K562 (cell line): ENCODE results near the gene YARS1. TPM values are rescaled to one million over a fixed set of nuclear protein-coding genes. Genes with fewer than 3 reads are reported as not detected.

Experiments
- ELF1 ChIP-seq: fragments of 200-800 bp; sonication (Bioruptor generic); IDR thresholded peaks from 2 replicates; pipeline ENCODE4 v1.6.1; 2016; ENCODE audit warnings: missing genetic modification characterization, missing compliant biosample characterization
- ETV5 ChIP-seq: sonication (generic); formaldehyde crosslinking; IDR thresholded peaks from 2 replicates; pipeline ENCODE4 v1.4.0; 2020; ENCODE audit warnings: low read depth, mild to moderate bottlenecking, missing genetic modification reagents
- FOXJ2 ChIP-seq: fragments of 200-800 bp; sonication (Bioruptor generic); IDR thresholded peaks from 2 replicates; pipeline ENCODE4 v1.6.1; 2016; ENCODE audit warnings: missing genetic modification characterization, missing compliant biosample characterization
- HINFP ChIP-seq: fragments of 450-650 bp; conservative IDR thresholded peaks from 2 replicates; pipeline ENCODE4 v1.6.1; 2016; ENCODE audit warnings: missing genetic modification characterization, low read depth, mild to moderate bottlenecking, control low read depth, missing compliant biosample characterization
- KDM4B ChIP-seq, 2 experiments: fragments of 450-650 bp in 1 of 2; sonication (generic) in 1 of 2; IDR thresholded peaks; 2 replicates each; pipeline ENCODE4 v1.6.1; 2016 to 2017; ENCODE audit warnings: borderline replicate concordance in 2 of 2, antibody characterized with exemption in 1 of 2, low read depth in 1 of 2, mild to moderate bottlenecking in 1 of 2
- KLF10 ChIP-seq: fragments of 250-450 bp; sonication (Bioruptor Pico); IDR thresholded peaks from 2 replicates; pipeline ENCODE4 v1.6.1; 2021; ENCODE audit warnings: matching md5 sums
- MCM3 ChIP-seq: fragments of 450-650 bp; IDR thresholded peaks from 2 replicates; pipeline ENCODE4 v1.6.1; 2016
- NFXL1 ChIP-seq: fragments of 450-650 bp; formaldehyde crosslinking; IDR thresholded peaks from 2 replicates; pipeline ENCODE4 v1.4.0; 2021; ENCODE audit warnings: mild to moderate bottlenecking
- NUFIP1 ChIP-seq: fragments of 450-650 bp; IDR thresholded peaks from 2 replicates; pipeline ENCODE4 v1.6.1; 2018; ENCODE audit not compliant: partially characterized antibody
- PPARD ChIP-seq: fragments of 250-450 bp; sonication (Bioruptor Pico); IDR thresholded peaks from 2 replicates; pipeline ENCODE4 v1.8.0; 2022; ENCODE audit warnings: inconsistent platforms, mild to moderate bottlenecking, moderate library complexity
- STAT6 ChIP-seq: sonication (generic); formaldehyde crosslinking; IDR thresholded peaks from 2 replicates; pipeline ENCODE4 v1.8.1; 2023; ENCODE audit warnings: mild to moderate bottlenecking, missing genetic modification reagents
- TOE1 ChIP-seq, 2 experiments: fragments of 450-650 bp in 1 of 2; sonication (generic) in 1 of 2; formaldehyde crosslinking in 1 of 2; IDR thresholded peaks; 2 replicates each; pipeline versions ENCODE4 v1.7.1 to v1.8.0; 2016 to 2022; ENCODE audit warnings: borderline replicate concordance in 2 of 2, mild to moderate bottlenecking in 2 of 2, antibody characterized with exemption in 1 of 2, inconsistent platforms in 1 of 2, low read depth in 1 of 2, missing genetic modification reagents in 1 of 2, moderate library complexity in 1 of 2
- TRIM25 ChIP-seq: fragments of 450-650 bp; IDR thresholded peaks from 2 replicates; pipeline ENCODE4 v1.7.0; 2016; ENCODE audit warnings: borderline replicate concordance
- ZC3H11A ChIP-seq: IDR thresholded peaks from 2 replicates; pipeline ENCODE4 v1.6.1; 2012; ENCODE audit warnings: low read depth, low read length, improper control_type of control experiment
- ZNF134 ChIP-seq: fragments of 250-450 bp; sonication (Bioruptor Pico); conservative IDR thresholded peaks from 2 replicates; pipeline ENCODE4 v1.4.0; 2020
- ZNF274 ChIP-seq: IDR thresholded peaks from 2 replicates; pipeline ENCODE4 v1.6.1; 2011; ENCODE audit warnings: low read depth, mild to moderate bottlenecking, low read length, moderate library complexity, borderline replicate concordance
- ZNF507 ChIP-seq: conservative IDR thresholded peaks from 2 replicates; pipeline ENCODE4 v1.6.1; 2017; ENCODE audit warnings: missing genetic modification characterization, missing compliant biosample characterization
- polyA plus RNA-seq, 8 experiments: library from polyadenylated mRNA; depleted of rRNA in 4 of 8; stranded (reverse) in 5 of 8; unstranded in 3 of 8; fragments of >200 nt; fragmentation: Nextera tagmentation in 2 of 8; fragmentation: Illumina TruSeq in 1 of 8; extraction: Ambion mirVana in 2 of 8; extraction: Trizol in 1 of 8; gene quantifications; 2 replicates each; pipeline versions ENCODE4 v1.2.1 to v1.2.3, GENCODE V29; 2011 to 2014; ENCODE audit warnings: inconsistent platforms in 1 of 8, missing spikeins in 1 of 8
- total RNA-seq, 7 experiments: library from RNA; depleted of rRNA in 6 of 7; stranded (reverse); fragments of >200 nt in 6 of 7; fragmentation: Illumina TruSeq in 2 of 7; extraction: Trizol in 2 of 7; gene quantifications; 2 replicates each; pipeline versions ENCODE4 v1.2.1 to v1.2.3, GENCODE V29; 2011 to 2021; ENCODE audit warnings: low replicate concordance in 1 of 7
- TF ChIP-seq, protein P1 (sequence below), 2 experiments: fragments of 450-650 bp in 1 of 2; sonication (generic) in 1 of 2; formaldehyde crosslinking in 1 of 2; IDR thresholded peaks in 1 of 2; conservative IDR thresholded peaks in 1 of 2; 2 replicates each; pipeline versions ENCODE4 v1.6.1 to v1.8.1; 2016 to 2023; ENCODE audit warnings: mild to moderate bottlenecking in 2 of 2, moderate library complexity in 2 of 2, inconsistent platforms in 1 of 2, missing genetic modification reagents in 1 of 2
- TF ChIP-seq, protein P2 (sequence below): fragments of 450-650 bp; formaldehyde crosslinking; IDR thresholded peaks from 2 replicates; pipeline ENCODE4 v1.4.0; 2020; ENCODE audit warnings: mild to moderate bottlenecking

Gene YARS1
- total and polyA plus RNA-seq, 9 of the 15 experiments (the other 6 are each of a cell fraction or from before 2014, with no cell fraction given): 66.2 to 336 (median 201) TPM

GRCh38 chr1:32773018-32773763 lies 44.0 kb downstream of the YARS1 start (continued):
- TF ChIP-seq HINFP (no peak), ZNF134 (CRISPR knock-in tag) (no peak), ZNF507 (tag) (no peak), ZC3H11A (no peak), TOE1 (IDR thresholded peaks at IDR 0.05; ENCODE audit: borderline replicate concordance) (no peak), TOE1 (CRISPR knock-in tag; IDR thresholded peaks at IDR 0.05; ENCODE audit: borderline replicate concordance, low read depth) (no peak), MCM3 (no peak), KLF10 (no peak), ETV5 (CRISPR knock-in tag) (no peak), ZNF274 (no peak), KDM4B (IDR thresholded peaks at IDR 0.05; ENCODE audit: borderline replicate concordance in 2 of 2, low read depth in 1 of 2) (no peak), NUFIP1 (no peak), NFXL1 (no peak; the same call in 1 of the 2 replicates), STAT6 (CRISPR knock-in tag) (no peak), FOXJ2 (no peak), PPARD (CRISPR knock-in tag) (no peak), TRIM25 (no peak), ELF1 (tag) (no peak)
- TF ChIP-seq, protein P1, sequence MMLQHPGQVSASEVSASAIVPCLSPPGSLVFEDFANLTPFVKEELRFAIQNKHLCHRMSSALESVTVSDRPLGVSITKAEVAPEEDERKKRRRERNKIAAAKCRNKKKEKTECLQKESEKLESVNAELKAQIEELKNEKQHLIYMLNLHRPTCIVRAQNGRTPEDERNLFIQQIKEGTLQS (IDR thresholded peaks at IDR 0.05): no peak
- TF ChIP-seq, protein P1 (CRISPR knock-in tag; conservative IDR thresholded peaks at IDR 0.05): no peak
- TF ChIP-seq, protein P2, sequence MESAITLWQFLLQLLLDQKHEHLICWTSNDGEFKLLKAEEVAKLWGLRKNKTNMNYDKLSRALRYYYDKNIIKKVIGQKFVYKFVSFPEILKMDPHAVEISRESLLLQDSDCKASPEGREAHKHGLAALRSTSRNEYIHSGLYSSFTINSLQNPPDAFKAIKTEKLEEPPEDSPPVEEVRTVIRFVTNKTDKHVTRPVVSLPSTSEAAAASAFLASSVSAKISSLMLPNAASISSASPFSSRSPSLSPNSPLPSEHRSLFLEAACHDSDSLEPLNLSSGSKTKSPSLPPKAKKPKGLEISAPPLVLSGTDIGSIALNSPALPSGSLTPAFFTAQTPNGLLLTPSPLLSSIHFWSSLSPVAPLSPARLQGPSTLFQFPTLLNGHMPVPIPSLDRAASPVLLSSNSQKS (CRISPR knock-in tag): no peak
